ENCODE measurements around the gene USP32. TPM values are rescaled to one million over a fixed set of nuclear protein-coding genes. Genes with fewer than 3 reads are reported as not detected.

The USP32 gene
- total RNA-seq, 1 experiment from 2014 or later = 73.5 TPM

- Mint-ChIP-seq H3K27me3 (ENCODE audit: low read depth) (no peaks in the 10 kb centered on the region), H3K4me3 (no peak overlapping the region), H3K9me3 (peaks cover 0 to 3% of the 10 kb centered on the region in 2 experiments; a peak in 1 of 5 replicates), H3K36me3 (ENCODE audit: insufficient read depth in 1 of 3, low read depth in 3 of 3) (peaks cover 21 to 53% (median 37%) of the 10 kb centered on the region in 3 experiments), H3K4me1 (peaks cover 5 to 7% of the 10 kb centered on the region in 2 experiments; a peak in 3 of 4 replicates), H3K27ac (0 out of 7 replicates have a peak overlapping the region, but pooled peaks of 1 of the 3 experiments have one; percentile 55)
- Histone ChIP-seq H3K23me2 (ENCODE audit: insufficient read length, low read depth, low read length, poor library complexity, severe bottlenecking) (no peaks in the 10 kb centered on the region), H4K5ac (ENCODE audit: insufficient read length, low read depth, low read length) (no peak overlapping the region), H2BK20ac (ENCODE audit: low read depth, low read length, poor library complexity, severe bottlenecking) (no peak overlapping the region), H3K14ac (ENCODE audit: insufficient read depth, low read length) (no peak overlapping the region), H2BK15ac (ENCODE audit: low read depth, low read length) (no peak overlapping the region), H3K4me2 (ENCODE audit: insufficient read depth, insufficient read length, low read length) (no peak overlapping the region), H2AFZ (ENCODE audit: low read length) (no peak overlapping the region), H3K79me2 (ENCODE audit: insufficient read depth, low read length) (peaks cover 2% of the 10 kb centered on the region; the same call in 1 of the 2 replicates), H4K20me1 (ENCODE audit: control insufficient read depth, insufficient read depth, insufficient read length) (no peaks in the 10 kb centered on the region), H3K9ac (ENCODE audit: extremely low read depth, insufficient read length, low read length) (no peak overlapping the region), H3K4ac (ENCODE audit: low read depth, low read length) (no peak overlapping the region), H2BK5ac (ENCODE audit: insufficient read length, low read length) (no peak overlapping the region), H3K18ac (ENCODE audit: insufficient read length, low read depth, low read length) (no peak overlapping the region), H3K9me3 (ENCODE audit: control insufficient read depth, low read depth, low read length) (no peaks in the 10 kb centered on the region), H3K4me1 (ENCODE audit: insufficient read depth, low read length) (no peaks in the 10 kb centered on the region), H3K27me3 (ENCODE audit: insufficient read depth, low read length) (no peaks in the 10 kb centered on the region), H3K79me1 (ENCODE audit: insufficient read depth, low read depth, low read length, poor library complexity, severe bottlenecking) (no peaks in the 10 kb centered on the region), H3T11ph (ENCODE audit: low read length) (no peak overlapping the region), H3K23ac (ENCODE audit: insufficient read length, low read depth, low read length) (no peak overlapping the region), H4K8ac (replicated peaks; ENCODE audit: insufficient read length, low read depth, low read length) (no peak overlapping the region), H4K91ac (ENCODE audit: insufficient read length, low read depth, low read length) (no peak overlapping the region), H3K56ac (ENCODE audit: insufficient read length, low read depth, low read length) (no peak overlapping the region), H2AK5ac (ENCODE audit: insufficient read length, low read length) (no peak overlapping the region), H2BK12ac (ENCODE audit: insufficient read length, low read depth, low read length) (no peak overlapping the region), H3K27ac (ENCODE audit: insufficient read length, low read depth, low read length) (no peak overlapping the region), H2BK120ac (ENCODE audit: low read depth, low read length, poor library complexity, severe bottlenecking) (no peak overlapping the region)
- no peak for TF ChIP-seq CTCF (conservative IDR thresholded peaks at IDR 0.05)
- no CpG with 5 or more reads among the region's 1 CpG for WGBS (ENCODE audit: extremely low coverage, insufficient read length, low lambda C conversion rate)
- DNase-seq = no peak
Observed at GRCh38 chr17:60252459-60252858, 139.5 kb downstream of the USP32 start.
